HG02840 (cell line): ENCODE results near the gene TADA3.

ENCODE experiments used
- ATAC-seq: cut with Tn5 transposase; IDR thresholded peaks from one replicate; pipeline ENCODE4 v1.9.1; 2021; ENCODE audit warnings: mild to moderate bottlenecking, moderate library complexity, moderate number of reproducible peaks; ENCODE audit not compliant: unreplicated experiment, low FRiP score

TADA3 gene

DNA sequence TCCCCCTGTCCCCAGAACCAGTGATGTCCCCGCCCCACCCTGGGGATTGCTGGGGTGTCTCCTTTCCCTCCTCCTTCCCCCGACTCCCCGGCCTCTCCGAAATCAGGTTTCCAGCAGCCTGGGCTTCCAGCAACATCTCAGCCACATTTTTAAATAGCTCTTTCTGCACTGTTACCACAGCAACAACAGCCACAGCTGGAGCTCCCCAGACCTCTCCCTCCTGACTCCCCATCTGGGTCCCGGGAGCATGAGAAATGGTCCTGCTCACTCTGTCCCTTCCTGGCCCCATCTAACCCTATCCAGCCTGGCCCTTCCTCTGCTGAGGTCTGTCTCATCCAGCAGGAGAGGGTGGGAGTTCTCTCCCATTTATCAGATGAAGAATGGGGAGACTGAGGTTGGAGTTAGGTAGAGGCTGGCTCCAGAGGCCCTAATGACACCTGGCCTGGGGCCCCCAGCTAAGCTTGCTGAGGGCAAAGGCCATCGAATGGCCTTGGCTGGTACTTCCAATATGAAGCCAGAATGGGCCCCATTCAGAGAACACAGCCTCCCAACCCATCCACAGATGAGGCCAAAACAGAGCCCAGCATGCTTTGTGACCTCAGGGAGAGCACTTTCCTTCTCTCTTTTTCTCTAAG is 24.0 kb downstream of the TADA3 start:
- ATAC-seq = no peak

GRCh38 chr3:9767418-9767817 is 24.9 kb downstream of the TADA3 start:
- ATAC-seq = no peak

GRCh38 chr3:9765865-9766264 is 26.4 kb downstream of the TADA3 start:
- ATAC-seq = no peak

DNA sequence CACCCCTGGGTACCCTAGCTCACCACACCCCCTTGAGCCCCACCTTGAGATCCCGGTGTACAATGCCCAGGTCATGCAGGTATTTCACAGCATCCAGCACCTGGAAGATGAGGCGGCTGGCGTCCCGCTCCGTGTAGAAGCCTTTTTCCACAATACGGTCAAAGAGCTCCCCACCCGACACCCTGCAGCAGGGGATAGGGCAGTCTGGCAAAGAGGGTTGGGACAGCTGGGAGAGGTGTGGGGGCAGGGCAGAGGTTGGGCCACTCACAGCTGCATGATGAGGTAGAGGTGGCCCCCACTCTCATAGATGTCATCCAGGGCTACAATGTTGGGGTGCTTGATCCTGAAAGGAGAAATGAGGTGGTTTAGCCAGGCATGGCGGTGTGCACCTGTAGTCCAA is 29.4 kb downstream of the TADA3 start:
- ATAC-seq = no peak

DNA sequence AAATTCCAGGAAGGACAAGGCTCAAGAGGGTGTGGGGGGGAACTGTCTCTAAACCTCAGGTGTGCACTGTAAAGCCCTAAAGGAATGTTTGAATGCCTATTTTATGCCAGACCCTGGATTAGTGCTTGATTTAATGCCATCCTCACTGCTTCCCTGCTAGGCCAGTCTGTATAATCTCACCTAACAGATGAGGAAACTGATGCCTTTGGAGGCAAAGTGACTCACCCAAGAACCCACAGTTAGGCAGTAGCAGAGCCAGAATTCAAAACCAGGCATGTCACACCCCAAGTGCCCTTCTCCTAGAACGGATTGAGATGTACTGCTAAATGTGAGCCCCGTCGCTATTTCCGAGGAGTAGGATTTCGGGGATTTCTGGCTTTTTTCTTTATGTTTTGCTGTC is 30.4 kb downstream of the TADA3 start:
- ATAC-seq = no peak

DNA sequence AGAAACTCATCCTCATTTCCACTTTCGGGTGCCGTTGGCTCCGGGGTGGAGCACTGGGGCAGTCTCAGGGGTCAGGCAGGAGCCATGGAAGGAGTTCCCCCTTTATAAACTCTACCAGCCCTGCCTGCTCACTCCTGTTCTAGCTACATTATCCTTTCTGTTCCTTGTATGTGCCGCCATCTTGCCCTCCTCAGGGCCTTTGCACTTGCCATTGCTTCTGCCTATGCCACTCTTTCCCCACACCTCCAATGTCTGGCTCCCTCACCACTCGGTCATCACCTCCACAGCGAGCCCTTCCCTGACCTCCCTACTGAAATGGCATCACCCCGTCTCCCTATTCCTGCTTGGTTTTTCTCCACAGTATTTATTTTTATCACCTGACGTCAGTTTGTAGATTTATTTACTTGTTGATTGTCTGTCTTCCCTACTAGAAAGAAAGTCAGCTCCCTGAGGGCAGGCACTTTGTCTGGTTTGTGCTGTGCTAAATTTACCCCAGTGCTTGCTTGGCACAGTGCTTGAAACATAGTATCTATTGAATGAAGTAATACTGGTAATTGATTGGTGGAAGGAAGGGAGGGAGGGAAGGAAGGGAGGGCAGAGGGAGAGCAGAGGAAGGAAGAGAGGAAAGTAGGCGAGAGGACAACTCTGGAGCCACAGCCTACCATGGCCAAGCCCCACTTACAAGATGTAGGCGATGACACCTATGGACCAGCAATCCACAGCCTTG is 31.3 kb downstream of the TADA3 start:
- ATAC-seq = no peak

DNA sequence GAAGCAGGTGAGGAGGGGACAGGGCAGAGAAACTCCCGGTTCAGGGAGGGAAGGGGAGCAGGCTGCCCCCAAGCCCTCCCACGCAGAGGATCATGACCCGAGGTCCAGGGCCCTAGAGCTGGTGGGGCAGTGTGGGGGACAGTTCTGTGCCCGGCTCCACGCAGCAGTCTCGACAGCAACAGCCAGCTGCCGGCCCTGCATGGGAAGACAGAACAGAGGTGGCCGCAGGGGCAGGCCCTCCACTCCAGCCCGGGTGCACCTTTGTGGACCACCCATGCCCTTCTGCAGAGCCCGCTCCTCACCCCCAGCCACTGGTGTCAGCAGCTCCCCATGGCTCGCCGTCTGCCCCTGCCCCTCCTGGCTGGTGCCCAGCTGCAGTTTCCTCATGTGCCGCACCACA is 34.8 kb downstream of the TADA3 start:
- no peak for ATAC-seq

DNA sequence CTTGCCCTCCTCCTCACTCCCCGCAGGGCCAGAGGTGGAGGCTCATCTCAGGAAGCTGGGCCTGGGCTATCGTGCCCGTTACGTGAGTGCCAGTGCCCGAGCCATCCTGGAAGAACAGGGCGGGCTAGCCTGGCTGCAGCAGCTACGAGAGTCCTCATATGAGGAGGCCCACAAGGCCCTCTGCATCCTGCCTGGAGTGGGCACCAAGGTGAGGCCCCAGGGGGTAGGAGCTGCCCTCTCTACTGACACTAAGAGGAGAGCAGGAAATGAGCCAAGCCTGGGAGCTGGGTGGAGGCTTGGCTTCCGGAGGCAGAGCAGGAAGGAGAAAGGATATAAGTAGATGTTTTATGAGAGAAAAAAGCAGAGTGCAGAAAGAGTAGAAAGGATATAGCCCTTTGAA is 37.6 kb downstream of the TADA3 start:
- no peak for ATAC-seq

DNA sequence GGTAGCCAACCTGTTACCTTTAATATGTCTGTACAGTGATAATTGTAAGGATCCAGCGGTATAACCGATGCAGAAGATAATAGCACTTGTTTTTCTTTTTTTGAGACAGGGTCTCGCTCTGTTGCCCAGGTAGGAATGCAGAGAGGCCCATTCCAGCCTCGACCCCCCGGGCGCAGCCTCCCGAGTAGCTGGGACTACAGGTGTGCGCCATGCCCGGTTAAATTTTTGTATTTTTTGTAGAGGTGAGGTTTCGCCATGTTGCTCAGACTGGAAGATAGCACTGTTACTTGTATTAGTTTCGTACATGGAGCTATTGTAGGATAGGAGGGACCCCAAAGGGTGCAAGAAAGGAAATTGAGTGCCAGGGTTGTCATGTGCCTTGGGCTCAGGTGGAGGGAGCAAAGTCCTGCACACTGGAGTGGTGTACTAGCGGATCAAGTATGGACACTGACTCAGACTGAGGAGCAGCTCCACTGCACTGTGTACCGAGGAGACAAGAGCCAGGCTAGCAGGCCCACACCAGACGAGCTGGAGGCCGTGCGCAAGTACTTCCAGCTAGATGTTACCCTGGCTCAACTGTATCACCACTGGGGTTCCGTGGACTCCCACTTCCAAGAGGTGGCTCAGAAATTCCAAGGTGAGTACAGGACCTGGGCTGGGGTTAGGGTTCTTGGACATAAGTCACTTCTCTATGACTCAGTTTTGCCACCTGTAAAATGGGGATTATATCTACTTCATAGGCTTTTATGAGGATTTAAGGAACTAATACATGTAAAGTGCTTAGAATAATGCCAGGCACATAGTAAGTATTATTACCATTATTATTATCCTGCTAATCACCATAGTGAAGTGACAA is 41.5 kb downstream of the TADA3 start:
- no peak for ATAC-seq

DNA sequence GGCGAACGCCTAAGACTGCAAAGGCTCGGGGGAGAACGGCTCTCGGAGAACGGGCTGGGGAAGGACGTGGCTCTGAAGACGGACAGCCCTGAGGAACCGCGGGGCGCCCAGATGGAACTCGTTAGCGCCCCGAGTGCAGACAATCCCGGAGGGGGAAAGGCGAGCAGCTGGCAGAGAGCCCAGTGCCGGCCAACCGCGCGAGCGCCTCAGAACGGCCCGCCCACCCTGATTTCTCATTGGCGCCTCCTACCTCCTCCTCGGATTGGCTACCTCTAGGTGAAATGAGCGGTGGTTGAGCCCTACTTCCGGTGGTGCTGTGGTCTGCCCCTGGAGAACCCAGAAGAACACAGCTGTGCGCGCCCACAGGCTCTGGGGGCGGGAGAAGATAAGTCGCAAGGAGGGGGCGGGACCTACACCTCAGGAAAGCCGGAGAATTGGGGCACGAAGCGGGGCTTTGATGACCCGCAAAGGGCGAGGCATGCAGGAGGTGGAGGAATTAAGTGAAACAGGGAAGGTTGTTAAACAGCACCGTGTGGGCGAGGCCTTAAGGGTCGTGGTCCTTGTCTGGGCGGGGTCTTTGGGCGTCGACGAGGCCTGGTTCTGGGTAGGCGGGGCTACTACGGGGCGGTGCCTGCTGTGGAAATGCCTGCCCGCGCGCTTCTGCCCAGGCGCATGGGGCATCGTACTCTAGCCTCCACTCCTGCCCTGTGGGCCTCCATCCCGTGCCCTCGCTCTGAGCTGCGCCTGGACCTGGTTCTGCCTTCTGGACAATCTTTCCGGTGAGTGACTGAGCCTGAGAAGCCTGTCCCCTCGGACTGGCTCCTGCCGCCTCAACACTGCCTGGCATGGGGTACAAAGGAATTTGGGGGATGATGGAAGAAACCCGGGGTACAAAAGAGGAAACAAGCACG is 42.4 kb downstream of the TADA3 start, which contains the start of gene OGG1:
Gene OGG1, plus strand, starts transcription at position 308 of the 911 bp plus-strand sequence. Its CDS starts 335 bp downstream, at position 643.
- peak; percentile 90 for ATAC-seq

DNA sequence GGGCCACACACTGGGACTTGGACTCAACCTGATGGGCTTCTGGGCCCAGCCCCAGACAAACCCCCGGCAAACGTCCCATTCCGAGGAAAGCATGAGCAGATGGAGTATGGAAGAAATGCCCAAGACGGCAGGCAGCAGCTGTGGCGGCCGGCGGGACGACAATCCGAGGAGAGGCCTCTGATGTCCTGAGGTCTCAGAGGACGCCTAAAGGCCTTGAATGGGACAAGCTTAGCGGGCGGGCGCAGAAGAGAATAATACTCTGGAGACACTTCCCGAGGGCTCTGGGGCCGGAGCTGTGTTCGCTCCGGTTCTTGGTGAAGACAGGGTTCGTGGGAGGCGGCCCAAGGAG is 43.0 kb downstream of the TADA3 start:
- no peak for ATAC-seq

DNA sequence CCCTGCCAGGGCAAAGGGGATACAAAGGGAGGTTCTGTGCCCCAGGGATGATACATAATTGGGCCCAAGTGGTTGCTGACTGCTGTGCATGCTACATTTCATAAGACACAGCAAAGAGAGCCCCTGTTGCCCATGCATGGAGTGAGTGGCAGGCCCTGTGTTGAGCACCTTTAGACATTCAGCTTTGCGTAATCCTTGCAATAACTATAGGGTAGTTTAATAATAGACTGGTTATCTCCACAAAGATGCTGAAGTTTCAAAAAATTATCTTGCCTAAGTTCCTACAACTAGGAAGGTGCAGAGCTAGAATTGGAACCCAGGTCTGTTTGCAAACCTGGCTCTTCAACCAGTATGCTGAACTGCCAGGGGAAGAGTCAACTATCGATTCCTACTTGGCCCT is 44.2 kb downstream of the TADA3 start:
- no peak for ATAC-seq

- ATAC-seq = no peak
Observed at GRCh38 chr3:9747267-9747666, 45.0 kb downstream of the TADA3 start.

DNA sequence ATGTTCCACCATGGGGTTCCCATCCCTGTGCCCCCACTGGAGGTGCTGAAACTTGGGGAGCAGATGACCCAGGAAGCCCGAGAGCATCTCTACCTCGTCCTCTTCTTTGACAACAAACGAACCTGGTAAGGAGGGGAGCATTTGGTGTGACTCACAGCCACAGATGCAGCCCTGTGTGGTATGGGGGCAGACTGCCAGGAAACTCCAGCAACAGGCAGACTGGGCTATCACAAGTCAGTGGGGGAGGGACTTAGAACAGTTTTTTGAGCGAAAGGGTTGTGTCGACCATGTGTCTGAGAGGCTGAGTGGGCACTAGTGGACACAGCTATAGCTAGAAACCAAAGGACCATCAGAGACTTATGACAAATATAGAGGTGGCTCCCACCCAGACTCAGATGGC is 45.9 kb downstream of the TADA3 start:
- ATAC-seq = no peak

DNA sequence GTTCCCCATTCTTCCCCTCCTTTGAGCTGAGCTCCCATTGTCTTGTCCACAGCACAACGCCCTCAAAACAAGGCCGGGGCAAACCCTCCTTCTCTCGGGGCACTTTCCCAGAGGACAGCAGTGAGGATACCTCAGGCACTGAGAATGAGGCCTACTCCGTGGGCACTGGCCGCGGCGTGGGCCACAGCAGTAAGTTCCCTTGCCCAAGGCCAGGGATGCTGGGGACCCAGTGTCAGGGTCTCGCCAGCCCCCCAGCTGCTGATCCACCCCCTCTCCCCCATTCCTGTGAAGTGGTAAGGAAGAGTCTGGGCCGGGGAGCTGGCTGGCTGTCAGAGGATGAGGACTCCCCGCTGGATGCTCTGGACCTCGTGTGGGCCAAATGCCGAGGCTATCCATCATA is 46.8 kb downstream of the TADA3 start:
- ATAC-seq = no peak

GRCh38 chr3:9744162-9744561 is 48.1 kb downstream of the TADA3 start:
- ATAC-seq = no peak

- ATAC-seq = no peak
Observed at GRCh38 chr3:9743548-9743947, 48.7 kb downstream of the TADA3 start.

DNA sequence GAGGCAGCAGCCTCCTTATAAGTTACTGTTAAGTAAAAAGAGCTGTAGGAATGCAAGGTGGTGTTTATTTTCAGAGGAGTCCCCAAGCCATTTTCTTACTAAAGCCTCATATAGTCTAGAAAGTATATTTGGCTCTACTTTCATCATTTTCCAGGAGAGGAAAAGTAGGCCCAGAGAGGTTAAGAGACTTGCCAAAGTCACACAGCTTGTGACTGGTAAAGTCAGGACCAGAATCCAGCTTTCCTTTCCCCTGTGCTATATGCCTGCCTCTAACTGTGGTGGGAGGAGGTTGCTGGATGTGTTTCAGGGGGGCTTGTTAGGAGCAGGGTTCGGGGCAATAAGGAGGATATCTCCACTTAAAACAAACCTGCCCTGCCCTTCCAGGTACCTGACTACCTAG is 49.7 kb downstream of the TADA3 start:
- ATAC-seq = no peak

DNA sequence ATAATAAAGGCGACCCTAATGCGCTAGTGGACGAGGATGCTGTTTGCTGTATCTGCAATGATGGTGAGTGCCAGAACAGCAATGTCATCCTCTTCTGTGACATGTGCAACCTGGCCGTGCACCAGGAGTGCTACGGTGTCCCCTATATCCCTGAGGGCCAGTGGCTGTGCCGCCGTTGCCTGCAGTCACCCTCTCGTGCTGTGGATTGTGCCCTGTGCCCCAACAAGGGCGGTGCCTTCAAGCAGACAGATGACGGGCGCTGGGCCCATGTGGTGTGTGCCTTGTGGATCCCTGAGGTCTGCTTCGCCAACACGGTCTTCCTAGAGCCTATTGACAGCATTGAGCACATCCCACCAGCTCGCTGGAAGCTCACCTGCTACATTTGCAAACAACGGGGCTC is 53.1 kb downstream of the TADA3 start:
- ATAC-seq = no peak

GRCh38 chr3:9736831-9737230 is 55.4 kb downstream of the TADA3 start:
- no peak for ATAC-seq
